ENCODE measurements around the gene SAFB2. TPM values are rescaled to one million over a fixed set of nuclear protein-coding genes. Genes with fewer than 3 reads are reported as not detected.
A peak's percentile ranks its signal among the peaks of the same experiment; 100 is the strongest.

The SAFB2 gene
- total RNA-seq, 1 donor from 2014 or later: 91.9 TPM

DNA sequence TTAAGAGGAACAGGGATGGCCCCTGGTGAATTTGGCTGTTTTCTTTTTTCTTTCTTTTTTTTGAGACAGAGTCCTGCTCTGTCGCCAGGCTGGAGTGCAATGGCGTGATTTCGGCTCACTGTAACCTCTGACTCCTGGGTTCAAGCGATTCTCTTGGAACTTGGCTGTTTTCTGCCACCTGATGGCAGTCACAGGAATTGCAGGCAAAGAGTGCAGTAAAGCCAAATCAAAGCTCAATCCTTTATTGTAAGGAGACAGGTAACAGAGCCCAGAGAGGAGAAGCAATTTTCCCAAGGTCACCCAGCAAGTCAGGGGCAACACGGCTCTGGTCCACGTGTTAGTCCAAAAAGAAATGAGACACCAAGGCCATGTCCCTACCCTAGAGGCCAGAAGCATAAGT, 61.0 kb downstream of the SAFB2 start:
- H3K9me3 Mint-ChIP-seq (ENCODE audit: unreplicated experiment): no peaks in the 10 kb centered on the region
- peaks cover 20% of the 10 kb centered on the region for H3K4me1 Mint-ChIP-seq (ENCODE audit: unreplicated experiment)
- H3K36me3 Mint-ChIP-seq (ENCODE audit: unreplicated experiment): peaks cover 11% of the 10 kb centered on the region
- no peaks in the 10 kb centered on the region for H3K27me3 Mint-ChIP-seq (ENCODE audit: unreplicated experiment)
- no peak overlapping the region for H3K27ac Mint-ChIP-seq (ENCODE audit: unreplicated experiment)
- TF ChIP-seq, protein P1, sequence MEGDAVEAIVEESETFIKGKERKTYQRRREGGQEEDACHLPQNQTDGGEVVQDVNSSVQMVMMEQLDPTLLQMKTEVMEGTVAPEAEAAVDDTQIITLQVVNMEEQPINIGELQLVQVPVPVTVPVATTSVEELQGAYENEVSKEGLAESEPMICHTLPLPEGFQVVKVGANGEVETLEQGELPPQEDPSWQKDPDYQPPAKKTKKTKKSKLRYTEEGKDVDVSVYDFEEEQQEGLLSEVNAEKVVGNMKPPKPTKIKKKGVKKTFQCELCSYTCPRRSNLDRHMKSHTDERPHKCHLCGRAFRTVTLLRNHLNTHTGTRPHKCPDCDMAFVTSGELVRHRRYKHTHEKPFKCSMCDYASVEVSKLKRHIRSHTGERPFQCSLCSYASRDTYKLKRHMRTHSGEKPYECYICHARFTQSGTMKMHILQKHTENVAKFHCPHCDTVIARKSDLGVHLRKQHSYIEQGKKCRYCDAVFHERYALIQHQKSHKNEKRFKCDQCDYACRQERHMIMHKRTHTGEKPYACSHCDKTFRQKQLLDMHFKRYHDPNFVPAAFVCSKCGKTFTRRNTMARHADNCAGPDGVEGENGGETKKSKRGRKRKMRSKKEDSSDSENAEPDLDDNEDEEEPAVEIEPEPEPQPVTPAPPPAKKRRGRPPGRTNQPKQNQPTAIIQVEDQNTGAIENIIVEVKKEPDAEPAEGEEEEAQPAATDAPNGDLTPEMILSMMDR (IDR thresholded peaks at IDR 0.05): peak; percentile 60
- DNase-seq (ENCODE audit: extremely low spot score, unreplicated experiment): no peak
- H3K4me3 Mint-ChIP-seq (ENCODE audit: unreplicated experiment): no peak overlapping the region

DNA sequence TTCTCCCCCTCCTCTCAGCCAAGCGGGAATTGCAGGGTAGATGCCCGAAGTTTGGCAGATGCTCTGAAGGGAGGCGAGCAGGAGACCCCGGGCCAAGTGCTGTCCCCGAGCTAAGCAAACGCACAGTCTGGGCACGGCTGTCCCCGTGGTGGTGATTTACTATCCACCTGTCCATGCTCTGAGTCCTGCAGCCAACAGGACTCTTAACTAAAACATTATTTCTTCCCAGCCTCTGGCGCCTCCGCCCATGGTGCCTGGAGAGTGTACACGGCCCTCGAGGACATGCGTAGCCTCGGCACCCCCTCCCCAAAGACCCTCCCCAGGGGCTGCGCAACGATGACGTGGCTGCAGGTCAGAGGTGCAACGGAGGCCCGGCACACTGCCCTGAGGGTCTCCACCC, 62.4 kb downstream of the SAFB2 start:
- H3K4me3 Mint-ChIP-seq (ENCODE audit: unreplicated experiment): no peak overlapping the region
- no peaks in the 10 kb centered on the region for H3K9me3 Mint-ChIP-seq (ENCODE audit: unreplicated experiment)
- no peak overlapping the region for H3K27ac Mint-ChIP-seq (ENCODE audit: unreplicated experiment)

DNA sequence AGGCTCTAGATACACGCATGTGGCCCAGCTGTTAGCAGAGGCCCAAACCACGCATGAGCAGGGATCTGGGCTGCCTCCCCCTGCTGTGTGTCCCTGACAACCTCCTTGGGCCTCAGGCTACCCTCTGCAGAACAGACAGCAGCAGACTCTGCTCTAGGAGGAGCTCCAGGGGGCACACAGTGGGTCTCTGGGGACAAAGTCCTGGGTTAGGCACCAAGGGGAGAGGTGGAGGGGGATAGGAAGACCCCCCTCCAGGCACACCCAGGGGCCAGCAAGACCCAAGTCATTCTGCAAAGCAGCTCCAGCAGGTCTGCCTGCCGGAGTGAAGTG, 62.8 kb downstream of the SAFB2 start:
- H3K4me1 Mint-ChIP-seq (ENCODE audit: unreplicated experiment): peaks cover 14% of the 10 kb centered on the region
- TF ChIP-seq, protein P1 (IDR thresholded peaks at IDR 0.05): no peak
- H3K27me3 Mint-ChIP-seq (ENCODE audit: unreplicated experiment): no peaks in the 10 kb centered on the region
- H3K36me3 Mint-ChIP-seq (ENCODE audit: unreplicated experiment): peaks cover 11% of the 10 kb centered on the region
- DNase-seq (ENCODE audit: extremely low spot score, unreplicated experiment): no peak
- no peak overlapping the region for H3K27ac Mint-ChIP-seq (ENCODE audit: unreplicated experiment)
- no peaks in the 10 kb centered on the region for H3K9me3 Mint-ChIP-seq (ENCODE audit: unreplicated experiment)
- no peak overlapping the region for H3K4me3 Mint-ChIP-seq (ENCODE audit: unreplicated experiment)

More for the DNA sequence above, 62.4 kb downstream of the SAFB2 start:
- Mint-ChIP-seq H3K36me3 (ENCODE audit: unreplicated experiment) (peaks cover 11% of the 10 kb centered on the region), H3K27me3 (ENCODE audit: unreplicated experiment) (no peaks in the 10 kb centered on the region), H3K4me1 (ENCODE audit: unreplicated experiment) (peaks cover 16% of the 10 kb centered on the region)
- TF ChIP-seq, protein P1 (IDR thresholded peaks at IDR 0.05): no peak
- no peak for DNase-seq (ENCODE audit: extremely low spot score, unreplicated experiment)

- Mint-ChIP-seq H3K4me3 (ENCODE audit: unreplicated experiment) (no peak overlapping the region), H3K27ac (ENCODE audit: unreplicated experiment) (no peak overlapping the region), H3K36me3 (ENCODE audit: unreplicated experiment) (peaks cover 11% of the 10 kb centered on the region), H3K9me3 (ENCODE audit: unreplicated experiment) (no peaks in the 10 kb centered on the region), H3K27me3 (ENCODE audit: unreplicated experiment) (no peaks in the 10 kb centered on the region), H3K4me1 (ENCODE audit: unreplicated experiment) (peaks cover 6% of the 10 kb centered on the region)
- DNase-seq (ENCODE audit: extremely low spot score, unreplicated experiment): no peak
- TF ChIP-seq, protein P1 (IDR thresholded peaks at IDR 0.05): no peak
Measured at GRCh38 chr19:5558101-5558621, 64.4 kb downstream of the SAFB2 start.

DNA sequence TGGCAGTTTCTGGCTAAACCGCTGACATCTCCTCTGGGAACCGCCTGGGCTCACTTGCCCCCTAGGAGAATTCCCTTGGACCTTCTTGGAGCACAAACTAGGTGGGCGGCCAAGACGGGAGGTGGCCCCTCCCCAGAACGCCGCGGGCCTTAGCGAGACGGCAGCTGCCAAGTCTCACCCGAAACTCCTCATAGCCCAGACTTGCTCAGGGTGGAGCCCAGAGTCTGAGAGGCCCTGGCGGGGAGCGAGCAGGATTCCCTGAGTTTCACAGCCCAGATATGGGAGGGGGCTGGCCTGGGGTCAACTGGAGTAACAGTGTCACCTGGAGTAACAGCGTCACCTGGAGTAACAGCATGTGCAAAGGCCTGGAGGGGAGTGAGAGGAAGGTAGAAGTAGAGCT, 64.9 kb downstream of the SAFB2 start:
- Mint-ChIP-seq H3K4me1 (ENCODE audit: unreplicated experiment) (peaks cover 5% of the 10 kb centered on the region), H3K4me3 (ENCODE audit: unreplicated experiment) (no peak overlapping the region), H3K36me3 (ENCODE audit: unreplicated experiment) (peaks cover 11% of the 10 kb centered on the region), H3K9me3 (ENCODE audit: unreplicated experiment) (no peaks in the 10 kb centered on the region), H3K27ac (ENCODE audit: unreplicated experiment) (peak overlapping the region; percentile 23), H3K27me3 (ENCODE audit: unreplicated experiment) (no peaks in the 10 kb centered on the region)
- TF ChIP-seq, protein P1 (IDR thresholded peaks at IDR 0.05): no peak
- no peak for DNase-seq (ENCODE audit: extremely low spot score, unreplicated experiment)
